Amygdala (tissue), 56 donors: ENCODE results near the gene ARL15.

Source experiments
- DNase-seq, 56 donors: peaks; one replicate each; lab custom pipeline; 2025; lab: John Stamatoyannopoulos, UW

ARL15 gene

GRCh38 chr5:54315736-54316528 is 5.6 kb upstream of the ARL15 start:
- DNase-seq = no peak

DNA sequence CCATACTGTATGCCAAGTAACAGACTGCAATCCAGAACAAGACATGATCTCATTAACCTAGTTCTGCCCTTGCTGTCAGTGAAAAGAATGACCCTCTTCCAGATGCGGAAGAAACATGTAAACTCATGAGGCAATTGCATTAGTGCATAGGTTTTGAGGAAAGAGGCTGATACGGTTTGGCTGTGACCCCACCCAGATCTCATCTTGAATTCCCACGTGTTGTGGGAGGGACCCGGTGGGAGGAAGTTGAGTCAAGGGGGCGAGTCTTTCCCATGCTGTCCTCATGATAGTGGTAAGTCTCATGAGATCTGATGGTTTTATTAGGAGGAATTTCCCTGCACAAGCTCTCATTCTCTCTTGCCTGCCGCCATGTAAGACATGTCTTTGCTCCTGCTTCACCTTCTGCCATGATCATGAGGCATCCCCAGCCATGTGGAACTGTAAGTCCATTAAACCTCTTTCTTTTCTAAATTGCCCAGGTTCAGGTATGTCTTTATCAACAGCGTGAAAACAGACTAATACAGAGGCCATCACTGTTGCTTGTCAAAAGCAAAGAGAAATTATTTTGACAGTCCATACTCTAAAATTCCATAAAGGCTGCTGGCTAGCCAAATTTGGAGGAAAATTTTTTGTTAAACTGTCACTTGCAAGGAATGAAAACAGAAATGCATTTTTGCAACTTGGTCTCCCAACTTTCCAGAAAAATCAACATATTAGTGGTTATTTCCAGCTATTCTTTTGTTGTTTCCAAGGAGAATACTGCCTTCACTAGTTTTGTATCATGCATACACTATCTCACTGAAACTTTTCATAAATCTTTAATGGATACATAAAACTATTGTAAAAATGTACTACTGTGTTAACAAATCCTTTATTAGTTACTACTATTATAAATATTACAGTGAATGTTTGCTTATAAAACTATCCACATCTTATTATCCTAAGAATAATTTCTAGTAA is 3.2 kb upstream of the ARL15 start:
- no peak for DNase-seq

DNA sequence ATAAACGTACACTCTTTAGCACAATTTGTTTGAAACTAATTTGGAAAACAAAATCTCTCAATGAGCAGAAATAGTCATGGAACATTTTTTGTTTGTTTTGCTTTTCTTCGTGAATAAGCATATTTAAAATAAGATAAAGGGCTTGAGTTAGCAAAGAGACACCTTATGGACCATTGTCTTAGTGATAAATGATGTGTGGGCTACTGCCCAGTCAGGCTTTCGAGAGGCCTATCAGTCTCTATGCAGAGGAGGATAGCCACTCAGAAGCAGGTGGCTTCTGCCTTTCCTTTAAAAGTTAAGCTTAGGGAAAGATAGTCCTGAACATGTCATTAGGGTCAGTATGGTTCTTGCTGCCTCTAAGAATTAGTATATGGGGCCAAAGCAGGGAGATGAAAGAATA is 2.1 kb upstream of the ARL15 start:
- no peak for DNase-seq

DNA sequence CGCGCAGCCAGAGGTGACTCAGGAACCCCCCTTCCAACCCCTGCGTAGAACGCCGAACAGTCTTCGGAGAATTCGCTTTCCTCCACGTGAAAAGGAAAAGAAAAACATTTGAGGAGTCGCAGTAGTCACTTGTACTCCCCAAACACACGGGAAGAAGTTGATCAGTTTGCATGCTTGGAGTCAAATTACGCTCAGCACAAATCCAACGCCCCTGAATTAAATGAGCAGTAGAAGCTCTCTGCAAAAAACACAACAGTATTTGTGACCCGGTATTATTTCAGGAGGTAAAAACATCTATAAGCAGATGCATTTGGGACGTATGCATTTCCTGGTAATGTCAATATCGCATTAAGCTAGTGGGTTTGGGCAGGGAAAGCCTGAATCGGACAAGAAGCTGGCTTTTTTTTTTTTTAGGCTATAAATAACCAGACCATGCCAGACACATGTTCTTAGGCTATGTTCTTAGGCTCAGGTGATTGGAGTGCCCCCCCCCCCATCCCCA is 854 bp upstream of the ARL15 start:
- peak in 2 of 56 donors; percentile 17 to 30 for DNase-seq

GRCh38 chr5:54309691-54310432 is 511 bp downstream of the ARL15 start:
- DNase-seq = peak in 27 of 56 donors; percentile 2 to 65 (median 39)

GRCh38 chr5:54309276-54309675 is 1.1 kb downstream of the ARL15 start:
- DNase-seq = peak in 13 of 56 donors; percentile 2 to 51 (median 15)

DNA sequence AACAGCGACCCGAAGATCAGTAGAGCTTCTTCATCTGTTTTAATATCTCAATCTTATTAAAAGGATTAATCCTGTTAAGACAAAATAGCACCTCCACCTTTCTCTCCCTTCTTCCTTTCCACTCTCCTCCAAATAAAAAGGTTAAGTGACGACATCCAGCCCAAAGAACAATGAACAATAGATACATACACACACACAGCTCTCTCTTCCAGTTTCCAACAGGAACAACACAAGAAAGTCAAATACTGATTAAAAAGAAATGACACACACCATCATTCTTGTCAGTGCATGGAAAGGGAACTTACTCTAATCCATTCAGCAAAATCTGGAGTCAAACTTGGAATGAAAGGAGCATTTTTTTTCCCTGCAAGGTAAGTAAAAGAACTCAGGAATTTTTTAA is 2.8 kb downstream of the ARL15 start:
- no peak for DNase-seq

DNA sequence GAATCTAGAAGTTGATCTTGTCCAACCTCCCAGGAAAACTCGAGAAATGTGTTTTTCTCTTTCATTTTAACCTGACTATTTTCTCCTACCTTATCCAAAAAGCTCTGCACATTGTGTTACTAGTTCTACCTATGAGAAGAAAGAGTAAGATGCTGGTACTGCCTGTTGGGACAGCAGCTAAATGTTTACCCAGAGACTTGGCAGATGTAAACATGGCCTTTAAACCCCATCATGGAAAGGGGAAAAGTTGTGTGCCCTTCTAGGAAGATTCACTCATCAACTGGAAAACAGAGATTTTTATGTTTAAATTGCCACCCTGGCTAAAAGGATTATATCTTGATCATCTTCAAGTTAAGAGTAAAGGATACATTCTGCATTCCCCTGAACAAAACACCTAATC is 3.5 kb downstream of the ARL15 start:
- no peak for DNase-seq

GRCh38 chr5:54305737-54306136 is 4.6 kb downstream of the ARL15 start:
- no peak for DNase-seq

DNA sequence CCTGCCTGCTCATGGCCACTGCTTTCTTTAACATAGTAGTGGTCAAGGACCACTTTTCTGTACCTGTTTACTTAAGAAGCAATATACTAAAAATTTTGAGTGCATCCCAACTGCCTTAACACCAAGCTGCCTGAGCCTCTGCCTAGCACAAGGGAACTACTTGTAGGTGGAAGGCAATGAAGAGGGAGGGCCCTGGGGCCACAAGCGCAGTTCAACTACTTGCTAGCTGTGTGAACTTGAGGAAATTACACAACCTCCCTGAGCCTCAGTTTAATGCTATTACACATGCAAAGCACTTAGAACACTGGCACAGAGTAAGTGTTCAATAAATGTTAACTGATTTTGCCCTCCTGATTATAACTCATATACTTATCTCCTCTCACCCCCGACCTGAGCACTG is 6.3 kb downstream of the ARL15 start:
- no peak for DNase-seq

DNA sequence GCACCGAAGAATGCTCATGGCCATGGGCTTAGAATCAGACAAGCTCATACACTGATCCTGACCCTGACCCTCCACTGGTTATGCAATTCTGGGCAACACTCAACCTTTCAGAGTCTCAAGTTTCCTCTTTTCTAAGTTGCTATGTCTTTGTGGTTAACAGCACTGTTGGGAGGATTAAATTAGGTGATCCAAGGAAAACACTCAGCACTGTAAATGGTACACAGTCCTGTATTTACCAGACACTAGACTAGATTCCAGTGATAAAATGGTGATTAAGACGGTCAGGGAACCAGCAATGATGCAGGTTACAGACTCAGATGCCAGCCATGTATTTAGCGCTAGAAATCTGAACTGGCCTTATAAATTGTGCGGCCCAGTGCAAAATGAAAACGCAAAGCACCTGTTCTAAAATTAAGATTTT is 8.1 kb downstream of the ARL15 start:
- DNase-seq = no peak

GRCh38 chr5:54301849-54302248 is 8.5 kb downstream of the ARL15 start:
- no peak for DNase-seq

DNA sequence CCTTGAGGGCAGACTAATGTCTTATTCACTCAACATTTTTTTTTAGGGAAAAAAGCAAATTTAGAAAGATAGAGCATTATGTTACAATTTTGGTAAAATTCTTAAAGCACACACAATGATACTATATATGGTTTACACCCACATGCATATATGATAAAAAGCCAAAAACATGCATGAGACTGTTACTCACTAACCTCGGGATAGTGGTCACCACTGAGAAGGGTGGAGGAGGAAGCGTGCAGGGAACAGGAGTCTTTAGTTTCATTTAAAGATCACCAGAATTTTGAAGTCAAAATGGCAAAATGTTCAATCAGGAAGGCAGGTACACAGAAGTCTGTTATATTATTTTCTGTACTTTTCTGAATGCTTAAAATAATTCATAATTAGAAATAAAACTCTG is 9.2 kb downstream of the ARL15 start:
- DNase-seq = no peak

GRCh38 chr5:54298947-54299346 is 11.4 kb downstream of the ARL15 start:
- no peak for DNase-seq

GRCh38 chr5:54296386-54296785 is 14.0 kb downstream of the ARL15 start:
- DNase-seq = no peak

GRCh38 chr5:54295651-54296276 is 14.6 kb downstream of the ARL15 start:
- no peak for DNase-seq

DNA sequence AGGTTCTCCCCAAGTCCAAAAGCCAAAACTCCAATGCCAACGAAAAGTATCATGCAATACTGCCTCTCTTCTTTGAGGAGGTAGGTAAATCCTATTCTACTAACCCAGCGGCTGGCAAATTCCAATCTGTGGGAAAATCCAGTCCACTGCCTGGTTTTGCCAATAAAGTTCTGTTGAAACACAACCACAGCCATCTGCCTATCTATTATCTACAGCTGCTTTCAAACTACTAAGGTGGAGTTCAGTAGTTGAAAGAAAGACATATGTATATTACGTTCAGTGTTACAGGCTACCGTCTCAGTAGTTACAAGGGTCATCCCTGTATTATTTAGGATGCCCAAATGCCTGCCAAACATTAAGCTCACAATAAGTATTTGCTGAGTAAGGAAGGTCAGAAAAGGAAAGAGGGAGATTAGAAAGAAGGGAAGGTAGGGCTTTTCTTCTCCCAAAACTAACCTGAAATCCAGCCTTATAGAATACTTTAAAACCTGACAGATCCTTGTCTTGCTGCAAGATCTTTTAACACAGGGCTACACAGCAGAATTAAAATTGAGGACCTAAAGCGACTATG is 16.2 kb downstream of the ARL15 start:
- DNase-seq = no peak

- no peak for DNase-seq
These were observed 17.5 kb downstream of the ARL15 start for GRCh38 chr5:54292866-54293265.

DNA sequence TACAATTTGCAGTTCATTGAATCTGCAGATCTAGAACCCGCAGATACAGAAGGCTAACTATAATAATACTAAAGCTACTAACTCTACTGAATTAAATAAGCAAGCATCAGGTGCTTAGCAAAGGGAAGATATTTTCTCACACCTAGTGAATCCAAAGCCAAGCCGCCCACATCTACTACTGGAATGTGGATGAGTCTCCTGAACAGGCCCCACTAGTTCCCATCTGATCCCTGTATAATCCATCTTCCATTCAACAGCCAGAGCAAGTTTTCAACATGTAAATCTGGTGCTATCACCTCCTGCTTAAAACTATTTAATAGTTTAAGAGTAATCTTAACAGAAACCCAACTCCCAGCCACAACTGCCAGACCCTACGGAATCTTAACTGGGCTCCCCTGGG is 18.9 kb downstream of the ARL15 start:
- no peak for DNase-seq

GRCh38 chr5:54289769-54290168 is 20.6 kb downstream of the ARL15 start:
- DNase-seq = no peak
